ENCODE data around the gene CREBBP. TPM values are rescaled to one million over a fixed set of nuclear protein-coding genes. Genes with fewer than 3 reads are reported as not detected.

CREBBP gene
- total RNA-seq, 1 donor from 2014 or later = 53.0 TPM

- Histone ChIP-seq H3K9me3 (ENCODE audit: insufficient read depth, low read depth, low read length) (no peaks in the 10 kb centered on the region), H3K9ac (ENCODE audit: low read length) (no peak overlapping the region), H3K4me1 (ENCODE audit: insufficient read depth, low read length) (no peaks in the 10 kb centered on the region), H3K4me2 (ENCODE audit: low read length) (no peak overlapping the region), H2AFZ (ENCODE audit: low read depth, low read length) (no peak overlapping the region), H3K27ac (ENCODE audit: low read depth, low read length) (no peak overlapping the region), H3K4me3 (ENCODE audit: insufficient read depth, low read depth, low read length) (no peak overlapping the region), H4K20me1 (ENCODE audit: insufficient read depth, low read length) (peaks cover 38% of the 10 kb centered on the region), H3K36me3 (ENCODE audit: insufficient read depth, low read length) (peaks cover 8% of the 10 kb centered on the region), H3K79me2 (ENCODE audit: insufficient read depth, low read length) (no peaks in the 10 kb centered on the region), H3K27me3 (ENCODE audit: insufficient read depth, low read length) (no peaks in the 10 kb centered on the region)
- Mint-ChIP-seq H3K9me3 (ENCODE audit: unreplicated experiment) (no peaks in the 10 kb centered on the region), H3K4me3 (ENCODE audit: unreplicated experiment) (no peak overlapping the region), H3K36me3 (ENCODE audit: low read depth, unreplicated experiment) (peaks cover 15% of the 10 kb centered on the region), H3K27me3 (ENCODE audit: low read depth, unreplicated experiment) (no peaks in the 10 kb centered on the region), H3K4me1 (ENCODE audit: low read depth, unreplicated experiment) (no peaks in the 10 kb centered on the region), H3K27ac (ENCODE audit: unreplicated experiment) (no peak overlapping the region)
- DNase-seq (ENCODE audit: low read depth) = no peak
- FAIRE-seq = no peak
- TF ChIP-seq CTCF (IDR thresholded peaks at IDR 0.05; ENCODE audit: insufficient read depth, low read depth, low read length) (no peak), EZH2 (IDR thresholded peaks at IDR 0.05; ENCODE audit: insufficient read depth, low read length) (no peak)
Measured at GRCh38 chr16:3728424-3729160, 151.9 kb downstream of the CREBBP start.

GRCh38 chr16:3727806-3728381, 152.6 kb downstream of the CREBBP start:
- no peaks in the 10 kb centered on the region for H3K9me3 ChIP-seq (ENCODE audit: insufficient read depth, low read depth, low read length)
- no peak for DNase-seq (ENCODE audit: low read depth)
- Mint-ChIP-seq H3K27me3 (ENCODE audit: low read depth, unreplicated experiment) (no peaks in the 10 kb centered on the region), H3K27ac (ENCODE audit: unreplicated experiment) (no peak overlapping the region), H3K9me3 (ENCODE audit: unreplicated experiment) (no peaks in the 10 kb centered on the region), H3K36me3 (ENCODE audit: low read depth, unreplicated experiment) (peaks cover 14% of the 10 kb centered on the region), H3K4me3 (ENCODE audit: unreplicated experiment) (no peak overlapping the region), H3K4me1 (ENCODE audit: low read depth, unreplicated experiment) (no peaks in the 10 kb centered on the region)
- TF ChIP-seq EZH2 (IDR thresholded peaks at IDR 0.05; ENCODE audit: insufficient read depth, low read length) (no peak), CTCF (IDR thresholded peaks at IDR 0.05; ENCODE audit: insufficient read depth, low read depth, low read length) (no peak)
- H3K4me3 ChIP-seq (ENCODE audit: insufficient read depth, low read depth, low read length) = no peak overlapping the region
- H3K9ac ChIP-seq (ENCODE audit: low read length) = no peak overlapping the region
- no peak overlapping the region for H2AFZ ChIP-seq (ENCODE audit: low read depth, low read length)
- no peaks in the 10 kb centered on the region for H3K27me3 ChIP-seq (ENCODE audit: insufficient read depth, low read length)
- H4K20me1 ChIP-seq (ENCODE audit: insufficient read depth, low read length) = peaks cover 38% of the 10 kb centered on the region
- peaks cover 8% of the 10 kb centered on the region for H3K36me3 ChIP-seq (ENCODE audit: insufficient read depth, low read length)
- H3K27ac ChIP-seq (ENCODE audit: low read depth, low read length) = no peak overlapping the region
- no peaks in the 10 kb centered on the region for H3K79me2 ChIP-seq (ENCODE audit: insufficient read depth, low read length)
- no peak for FAIRE-seq
- no peak overlapping the region for H3K4me2 ChIP-seq (ENCODE audit: low read length)
- H3K4me1 ChIP-seq (ENCODE audit: insufficient read depth, low read length) = no peaks in the 10 kb centered on the region

Data from astrocyte (in vitro differentiated cells and primary cell).